Suprapubic skin (tissue), 3 donors: ENCODE results near the gene CHRNE.

Experiments
- CTCF ChIP-seq, 2 donors: fragments of 200-600 bp in 1 of 2; fragments of 450-650 bp in 1 of 2; sonication (generic) in 1 of 2; IDR thresholded peaks; one replicate each; pipeline ENCODE4 v1.5.1; 2016 to 2019; ENCODE audit warnings: antibody characterized with exemption in 2 of 2, mild to moderate bottlenecking in 1 of 2, moderate library complexity in 1 of 2
- POLR2A ChIP-seq, 2 donors: fragments of 450-650 bp; IDR thresholded peaks; one replicate each; pipeline ENCODE4 v1.6.1; 2017; ENCODE audit warnings: antibody characterized with exemption in 2 of 2, mild to moderate bottlenecking in 2 of 2, moderate library complexity in 2 of 2

DNA sequence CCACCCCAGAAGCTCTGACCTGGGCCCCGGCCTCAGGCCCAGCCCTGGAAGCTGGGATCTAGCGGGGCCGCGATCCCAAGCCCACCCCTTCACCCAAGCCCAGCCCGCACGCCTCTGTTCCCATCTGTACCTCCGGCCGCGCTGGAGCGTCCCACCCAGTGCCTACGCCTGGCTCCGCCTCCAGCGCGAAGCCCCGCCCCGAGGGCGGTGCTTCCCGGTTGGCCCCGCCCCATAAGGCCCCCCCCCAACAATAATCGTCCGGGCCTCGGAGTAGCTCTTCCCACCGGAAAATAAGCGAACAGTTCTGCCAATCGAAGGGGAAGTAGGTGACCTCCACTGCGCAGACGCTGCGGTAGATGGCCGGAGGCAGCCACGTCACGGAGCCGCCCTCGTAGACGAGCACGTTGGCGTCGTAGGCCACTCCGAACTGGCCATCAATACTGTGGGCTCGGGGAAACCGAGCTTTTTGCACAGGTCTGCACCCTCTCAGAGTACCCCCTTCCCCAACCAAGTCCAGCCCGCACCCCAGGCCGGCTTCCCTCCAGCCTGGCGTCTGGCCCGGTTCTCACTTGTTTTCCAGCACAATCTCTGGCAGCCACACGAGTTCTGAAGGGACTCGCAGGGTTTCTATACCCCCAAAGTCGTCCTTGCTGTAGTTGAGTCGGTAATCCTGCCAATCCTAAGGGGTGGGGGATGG lies 1.1 kb downstream of the CHRNE start:
- no peak for TF ChIP-seq CTCF (IDR thresholded peaks at IDR 0.05)
- peak in 1 of 2 donors; percentile 12 for TF ChIP-seq POLR2A (IDR thresholded peaks at IDR 0.05)
